ENCODE measurements around the gene TRAPPC6A.

Gene TRAPPC6A

DNA sequence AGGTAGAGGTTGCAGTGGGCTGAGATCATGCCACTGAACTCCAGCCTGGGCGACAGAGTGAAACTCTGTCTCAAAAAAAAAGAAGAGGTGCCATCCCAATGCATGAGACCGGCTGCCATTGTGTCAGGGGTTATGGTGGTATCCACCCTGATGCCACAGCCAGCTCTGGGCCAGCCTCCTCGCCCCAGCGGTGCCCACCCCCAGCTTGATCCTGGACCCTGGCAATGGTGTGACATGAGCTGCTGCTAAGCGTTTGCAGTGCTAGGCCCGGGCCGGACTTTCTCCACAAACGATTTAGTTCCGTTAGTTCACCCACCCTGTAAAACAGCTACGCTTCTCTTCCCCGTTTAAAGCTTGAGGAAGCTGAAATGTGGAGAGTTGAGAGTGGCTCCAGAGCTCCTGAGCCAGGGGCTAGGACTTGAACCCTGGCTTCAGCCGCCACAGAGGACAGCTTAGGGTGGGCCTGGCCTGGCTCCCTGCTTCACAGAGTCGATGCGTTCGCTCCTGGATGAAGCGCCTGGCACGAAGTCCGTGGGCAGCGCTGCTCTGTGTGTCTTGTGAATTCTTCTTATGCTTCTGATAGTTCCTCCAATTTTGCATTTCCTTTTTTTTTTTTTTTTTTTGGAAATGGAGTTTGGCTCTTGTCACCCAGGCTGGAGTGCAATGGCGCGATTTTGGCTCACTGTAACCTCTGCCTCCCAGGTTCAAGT is 42.7 kb downstream of the TRAPPC6A start:
- ChIA-PET CTCF (interaction anchor here (1.0 to 5.3 kb wide), 3 partner anchors 10 to 112 kb away, joined by 3 to 50 read pairs (median 4); no protein-coding TSS in a partner anchor), POLR2A (interaction anchor here (0.5 kb wide), 1 partner anchor 55 kb away, joined by 3 read pairs; no protein-coding TSS in a partner anchor)
- DNase-seq (ENCODE audit: low read depth, low spot score), result no peak
- TF ChIP-seq, protein P1, sequence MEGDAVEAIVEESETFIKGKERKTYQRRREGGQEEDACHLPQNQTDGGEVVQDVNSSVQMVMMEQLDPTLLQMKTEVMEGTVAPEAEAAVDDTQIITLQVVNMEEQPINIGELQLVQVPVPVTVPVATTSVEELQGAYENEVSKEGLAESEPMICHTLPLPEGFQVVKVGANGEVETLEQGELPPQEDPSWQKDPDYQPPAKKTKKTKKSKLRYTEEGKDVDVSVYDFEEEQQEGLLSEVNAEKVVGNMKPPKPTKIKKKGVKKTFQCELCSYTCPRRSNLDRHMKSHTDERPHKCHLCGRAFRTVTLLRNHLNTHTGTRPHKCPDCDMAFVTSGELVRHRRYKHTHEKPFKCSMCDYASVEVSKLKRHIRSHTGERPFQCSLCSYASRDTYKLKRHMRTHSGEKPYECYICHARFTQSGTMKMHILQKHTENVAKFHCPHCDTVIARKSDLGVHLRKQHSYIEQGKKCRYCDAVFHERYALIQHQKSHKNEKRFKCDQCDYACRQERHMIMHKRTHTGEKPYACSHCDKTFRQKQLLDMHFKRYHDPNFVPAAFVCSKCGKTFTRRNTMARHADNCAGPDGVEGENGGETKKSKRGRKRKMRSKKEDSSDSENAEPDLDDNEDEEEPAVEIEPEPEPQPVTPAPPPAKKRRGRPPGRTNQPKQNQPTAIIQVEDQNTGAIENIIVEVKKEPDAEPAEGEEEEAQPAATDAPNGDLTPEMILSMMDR (IDR thresholded peaks at IDR 0.05; ENCODE audit: insufficient read depth, low read length, missing control alignments), result no peak
- H3K4me3 ChIP-seq (ENCODE audit: low read depth, low read length), result no peak overlapping the region

DNA sequence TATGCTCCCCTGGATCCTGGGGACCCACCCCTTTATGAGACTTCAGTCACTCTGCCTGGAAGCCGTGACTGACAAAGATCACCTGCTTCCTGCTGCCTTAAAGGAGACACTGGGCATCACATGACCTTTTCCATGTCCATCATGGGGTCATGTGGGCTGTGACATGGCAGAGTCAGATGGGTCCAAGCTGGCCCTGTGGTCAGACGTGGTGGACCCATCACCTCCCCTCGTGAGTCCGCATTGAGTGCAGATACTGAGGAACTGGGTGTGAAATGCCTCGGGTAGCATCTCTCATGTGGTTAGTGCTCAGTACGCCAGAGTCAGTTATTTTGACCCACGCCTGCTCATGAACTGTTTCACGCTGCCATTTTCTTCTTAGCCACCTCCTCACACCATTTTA is 44.4 kb downstream of the TRAPPC6A start:
- CTCF ChIA-PET, result interaction anchor here (1.0 to 5.3 kb wide), 3 partner anchors 8 to 30 kb away, joined by 3 to 50 read pairs (median 3); no protein-coding TSS in a partner anchor
- TF ChIP-seq, protein P1 (IDR thresholded peaks at IDR 0.05; ENCODE audit: insufficient read depth, low read length, missing control alignments), result no peak
- H3K4me3 ChIP-seq (ENCODE audit: low read depth, low read length), result no peak overlapping the region

DNA sequence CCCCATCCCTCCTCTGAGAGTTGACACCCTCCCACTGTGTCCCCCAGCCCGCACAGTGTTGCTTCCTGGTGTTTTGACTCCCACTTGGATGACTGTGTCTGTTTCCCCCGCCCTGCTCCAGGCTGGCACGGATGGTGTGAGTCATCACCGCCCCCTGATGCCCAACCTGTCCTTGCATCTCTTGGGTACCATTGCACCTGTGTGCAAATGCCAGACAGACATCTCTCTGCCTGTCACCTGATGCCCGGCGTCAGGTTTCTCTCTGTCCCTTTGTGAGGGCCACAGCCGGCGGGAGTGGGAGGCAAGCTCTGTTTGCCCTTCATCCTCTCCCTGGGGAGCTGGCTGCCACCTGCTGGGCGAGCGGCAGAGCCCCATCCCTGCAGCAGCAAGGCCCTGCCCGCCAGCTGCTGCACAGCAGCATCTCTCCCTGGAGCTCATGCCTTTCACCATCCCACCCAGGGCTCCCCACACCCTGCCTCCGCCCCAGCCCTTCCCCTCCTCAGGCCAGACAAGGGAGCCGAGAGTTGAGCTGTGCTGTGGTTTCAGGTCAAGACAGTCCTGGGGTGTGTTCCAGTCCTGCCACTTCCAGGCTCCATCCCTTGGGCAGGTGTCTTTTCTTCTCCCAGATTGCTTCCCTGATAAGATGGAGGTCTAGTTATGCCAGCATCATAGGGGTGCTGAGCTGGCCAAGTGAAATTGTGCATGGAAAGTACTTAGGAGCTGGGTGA is 47.0 kb downstream of the TRAPPC6A start:
- ChIA-PET CTCF (interaction anchor here (0.7 to 1.6 kb wide), 7 partner anchors 12 to 206 kb away, joined by 3 read pairs; partner anchors contain the start of gene PPP1R37), POLR2A (no interaction called here)
- TF ChIP-seq, protein P1 (IDR thresholded peaks at IDR 0.05; ENCODE audit: insufficient read depth, low read length, missing control alignments), result peak; percentile 40
- H3K4me3 ChIP-seq (ENCODE audit: low read depth, low read length), result no peak overlapping the region
- DNase-seq (ENCODE audit: low read depth, low spot score), result no peak

More for the DNA sequence above, 44.4 kb downstream of the TRAPPC6A start:
- POLR2A ChIA-PET, result no interaction called here
- DNase-seq (ENCODE audit: low read depth, low spot score), result no peak

- H3K4me3 ChIP-seq (ENCODE audit: low read depth, low read length), result no peak overlapping the region
- no peak for DNase-seq (ENCODE audit: low read depth, low spot score)
- POLR2A ChIA-PET, result no interaction called here
- CTCF ChIA-PET, result interaction anchor here (1.0 to 1.6 kb wide), 2 partner anchors 27 to 30 kb away, joined by 3 read pairs; no protein-coding TSS in a partner anchor
- TF ChIP-seq, protein P1 (IDR thresholded peaks at IDR 0.05; ENCODE audit: insufficient read depth, low read length, missing control alignments), result no peak
Measured at GRCh38 chr19:45130236-45130635, 47.8 kb downstream of the TRAPPC6A start.

- no peak overlapping the region for H3K4me3 ChIP-seq (ENCODE audit: low read depth, low read length)
- POLR2A ChIA-PET, result no interaction called here
- no peak for DNase-seq (ENCODE audit: low read depth, low spot score)
- CTCF ChIA-PET, result interaction anchor here (1.1 to 1.3 kb wide), 2 partner anchors 11 to 14 kb away, joined by 3 read pairs; no protein-coding TSS in a partner anchor
- TF ChIP-seq, protein P1 (IDR thresholded peaks at IDR 0.05; ENCODE audit: insufficient read depth, low read length, missing control alignments), result no peak
Measured at GRCh38 chr19:45128806-45129205, 49.2 kb downstream of the TRAPPC6A start.

GRCh38 chr19:45128146-45128545 is 49.9 kb downstream of the TRAPPC6A start:
- no peak for DNase-seq (ENCODE audit: low read depth, low spot score)
- CTCF ChIA-PET, result interaction anchor here (1.1 to 1.3 kb wide), 2 partner anchors 10 to 15 kb away, joined by 3 read pairs; no protein-coding TSS in a partner anchor
- H3K4me3 ChIP-seq (ENCODE audit: low read depth, low read length), result no peak overlapping the region
- TF ChIP-seq, protein P1 (IDR thresholded peaks at IDR 0.05; ENCODE audit: insufficient read depth, low read length, missing control alignments), result no peak
- POLR2A ChIA-PET, result no interaction called here
